HG03066 (cell line): Measurements from ENCODE around the gene GRIN2B.

Experiments
- ATAC-seq: cut with Tn5 transposase; IDR thresholded peaks from one replicate; pipeline ENCODE4 v1.9.1; 2021; ENCODE audit warnings: low read depth; ENCODE audit not compliant: unreplicated experiment

Gene GRIN2B

DNA sequence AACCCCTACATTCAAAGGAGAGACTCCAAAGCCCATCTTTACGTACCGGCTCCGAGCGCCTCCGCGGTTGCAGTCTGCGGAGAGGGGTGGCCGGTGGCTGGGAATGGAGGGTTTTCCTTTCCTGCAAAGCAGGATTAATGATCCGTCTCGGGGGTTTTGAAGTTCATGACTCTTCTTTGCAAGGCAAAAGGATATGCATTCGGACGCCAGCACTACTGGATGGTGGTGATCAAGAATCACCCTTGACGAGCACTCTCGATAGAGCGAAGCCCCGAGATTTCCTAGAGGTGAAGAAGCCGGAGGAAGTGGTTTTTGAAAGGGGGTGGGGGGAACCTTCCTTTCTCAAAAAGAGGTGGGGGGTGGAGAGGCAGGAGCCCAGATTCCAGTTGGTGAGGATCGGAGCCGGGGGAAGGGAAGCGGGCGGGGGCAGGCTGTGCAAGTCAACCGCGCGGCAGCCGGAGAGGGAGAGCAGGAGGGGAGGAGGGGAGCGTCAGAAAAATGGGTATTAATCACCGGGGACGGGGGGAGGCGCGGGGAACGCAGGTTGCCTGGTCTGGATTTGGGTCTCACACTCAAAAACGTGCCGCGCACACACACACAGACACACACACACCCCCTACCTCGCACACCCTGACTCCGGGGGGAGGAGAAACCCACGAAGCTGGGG is at the start of gene GRIN2B:
Gene GRIN2B (minus strand): TSS at position 307 of the 667 bp plus-strand sequence. CDS start 115,394 bp downstream, outside the sequence.
- no peak for ATAC-seq

DNA sequence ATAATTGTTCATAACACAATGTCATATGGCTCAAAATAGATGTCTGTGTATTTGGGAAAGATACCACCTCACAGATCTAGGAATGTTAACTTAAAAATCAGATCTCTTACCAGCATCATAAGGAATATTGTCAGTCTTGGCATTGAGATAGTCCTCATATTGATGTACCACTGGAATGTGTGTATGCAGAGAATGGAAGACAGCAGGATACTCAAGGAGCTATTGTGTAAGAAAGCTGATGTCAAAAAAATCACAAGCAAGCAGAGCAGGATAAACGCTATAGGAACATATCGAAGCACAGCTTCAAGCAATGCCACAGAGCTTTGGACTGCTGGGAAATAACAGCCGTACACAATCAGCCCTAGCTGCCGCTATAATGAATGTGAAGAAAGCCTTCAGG is 45.1 kb upstream of the GRIN2B start:
- ATAC-seq: no peak

DNA sequence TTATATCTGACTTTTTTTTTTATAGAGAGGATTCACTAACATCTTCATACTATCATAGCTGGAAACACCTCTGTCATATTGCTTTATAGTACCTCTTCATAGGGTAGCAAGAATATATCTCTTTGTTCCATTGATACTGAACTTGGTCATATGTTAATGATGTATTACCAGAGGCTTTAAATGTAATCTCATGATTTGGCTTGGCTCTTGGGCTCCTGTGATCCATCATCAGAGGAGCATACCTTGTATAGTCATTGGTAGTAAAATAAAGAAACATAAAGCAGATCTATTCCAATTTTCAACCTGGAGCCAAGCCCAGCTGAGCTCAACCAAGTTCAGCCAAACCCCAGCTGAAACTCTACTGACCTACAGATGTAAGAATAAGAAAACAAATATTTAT is 43.2 kb upstream of the GRIN2B start:
- no peak for ATAC-seq

DNA sequence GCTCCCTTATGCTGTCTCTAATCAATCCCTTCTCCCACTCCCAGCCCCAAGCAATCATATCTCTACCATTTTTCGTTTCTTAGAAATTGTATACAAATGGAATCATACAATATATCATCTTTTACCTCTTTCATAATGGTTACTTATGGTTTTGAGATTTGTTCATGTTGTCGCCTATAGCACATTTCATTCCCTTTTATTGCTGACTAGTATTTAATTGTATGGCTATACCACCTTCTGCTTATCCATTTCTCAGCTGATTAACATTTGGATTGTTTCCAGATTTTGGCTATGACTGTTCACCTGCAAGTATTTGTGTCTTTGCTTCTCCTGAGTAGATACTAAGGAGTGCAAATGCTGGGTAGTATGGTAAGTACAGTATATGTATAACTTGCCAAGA is 36.7 kb upstream of the GRIN2B start:
- no peak for ATAC-seq

DNA sequence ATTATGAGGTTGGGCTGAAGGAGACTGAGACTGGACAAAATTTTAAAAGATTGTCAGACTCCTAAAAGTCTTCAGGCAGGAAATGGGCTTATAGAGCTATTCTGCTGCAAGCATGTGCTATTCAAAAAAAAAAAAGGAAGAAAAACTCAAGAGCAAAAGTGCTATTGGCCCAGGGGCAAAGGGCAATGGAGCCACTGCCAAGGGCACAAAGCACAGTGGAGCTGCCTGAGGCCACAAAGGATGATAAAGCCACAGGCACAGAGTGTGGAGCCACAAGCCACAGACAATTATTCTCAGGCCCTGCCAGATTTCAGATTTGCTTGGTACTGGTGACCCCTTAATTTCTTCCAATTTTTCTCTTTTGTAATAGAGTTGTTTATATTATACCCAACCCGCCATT is 29.6 kb upstream of the GRIN2B start:
- ATAC-seq: no peak

DNA sequence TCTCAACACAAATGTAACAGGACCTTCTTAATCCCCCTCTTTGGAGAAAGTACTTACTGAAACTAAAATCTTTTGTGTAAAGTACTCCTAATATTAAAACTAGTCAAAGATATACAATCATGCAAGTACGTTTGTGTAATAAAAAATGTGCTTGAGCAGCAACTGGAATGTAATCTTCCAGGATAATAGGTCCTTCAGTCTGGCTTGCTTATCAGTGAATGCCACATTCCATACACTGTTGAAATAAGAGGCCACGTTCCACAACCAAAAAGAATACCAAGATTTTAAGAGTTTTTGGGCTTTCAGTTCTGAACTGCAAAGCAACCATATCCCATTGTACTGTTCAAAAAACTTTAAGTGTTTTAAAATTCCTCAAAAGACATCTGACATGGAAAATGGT is 26.2 kb upstream of the GRIN2B start:
- ATAC-seq: no peak

DNA sequence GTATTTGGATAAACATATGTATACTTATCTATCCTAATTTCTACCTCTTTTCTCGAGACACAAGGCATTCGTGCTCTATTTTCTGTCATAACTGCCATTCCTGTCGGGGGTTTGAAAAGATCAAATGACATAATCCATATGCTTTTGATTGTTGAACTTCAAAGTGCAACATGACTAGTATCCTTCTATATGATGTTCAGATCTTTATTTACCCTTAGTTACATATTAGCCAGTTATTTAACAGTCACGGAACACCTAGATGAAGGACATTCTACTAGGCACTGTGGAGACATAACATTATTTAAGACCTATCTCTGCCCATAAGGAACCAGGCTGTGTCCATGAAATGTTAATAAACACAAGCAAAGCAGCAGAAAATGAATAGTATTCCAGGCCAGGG is 11.2 kb upstream of the GRIN2B start:
- ATAC-seq: no peak

DNA sequence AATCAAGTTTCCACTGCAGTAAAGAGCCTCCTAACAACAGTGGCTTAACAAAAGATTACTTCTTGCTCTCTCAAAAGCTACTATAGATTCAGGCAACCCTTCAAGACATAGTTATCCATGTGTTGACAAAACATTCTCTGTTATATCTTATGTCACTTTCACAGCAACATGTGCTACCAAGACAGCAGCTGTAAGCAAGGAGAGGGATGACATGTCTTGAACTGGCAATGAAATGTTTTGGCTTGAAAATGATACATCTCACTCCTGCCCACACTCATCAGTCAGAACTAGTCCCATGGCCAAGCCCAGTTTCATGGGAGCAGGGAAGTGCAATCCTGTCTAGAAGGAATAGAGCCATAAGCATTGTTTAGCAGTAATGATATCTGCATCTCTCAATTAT is 10.7 kb upstream of the GRIN2B start:
- no peak for ATAC-seq

DNA sequence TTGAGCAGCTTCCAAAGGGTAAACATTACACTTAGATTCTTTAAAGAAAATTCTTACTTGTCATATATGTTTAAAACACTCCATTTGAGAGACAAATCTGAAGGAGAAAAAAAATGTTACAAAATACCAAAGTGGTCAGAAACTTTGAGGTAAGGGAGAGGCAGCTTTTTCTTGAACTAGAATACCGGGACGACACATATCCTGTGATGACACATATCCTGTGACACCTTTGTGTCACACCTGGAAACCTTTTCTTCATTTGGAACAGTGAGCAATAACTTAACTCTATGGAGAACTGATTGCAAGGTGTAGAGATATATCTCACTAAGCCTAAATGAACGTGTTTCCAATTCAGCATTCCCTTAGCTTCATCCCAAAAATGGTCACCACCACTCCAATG is 4.6 kb upstream of the GRIN2B start:
- no peak for ATAC-seq

DNA sequence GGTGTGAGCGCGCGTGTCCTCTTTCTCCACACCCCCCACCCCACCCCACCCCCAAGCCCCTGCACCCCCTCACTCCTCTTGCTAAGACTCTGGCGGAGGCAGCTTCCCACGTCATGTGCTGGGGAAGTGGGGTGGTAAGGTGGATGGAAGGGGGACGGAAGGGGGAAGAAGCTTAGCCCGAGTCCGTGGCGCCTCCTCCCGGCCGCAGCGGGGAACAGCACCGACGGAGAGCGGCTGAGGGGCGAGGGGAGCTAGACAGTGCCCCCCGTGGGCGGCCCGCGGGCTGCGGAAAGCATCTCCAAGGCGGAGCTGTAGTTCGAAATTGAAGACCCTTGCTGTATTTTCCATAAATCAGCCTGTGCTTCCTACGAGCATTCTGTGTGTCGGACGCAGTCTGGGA is 588 bp upstream of the GRIN2B start:
- ATAC-seq: no peak

DNA sequence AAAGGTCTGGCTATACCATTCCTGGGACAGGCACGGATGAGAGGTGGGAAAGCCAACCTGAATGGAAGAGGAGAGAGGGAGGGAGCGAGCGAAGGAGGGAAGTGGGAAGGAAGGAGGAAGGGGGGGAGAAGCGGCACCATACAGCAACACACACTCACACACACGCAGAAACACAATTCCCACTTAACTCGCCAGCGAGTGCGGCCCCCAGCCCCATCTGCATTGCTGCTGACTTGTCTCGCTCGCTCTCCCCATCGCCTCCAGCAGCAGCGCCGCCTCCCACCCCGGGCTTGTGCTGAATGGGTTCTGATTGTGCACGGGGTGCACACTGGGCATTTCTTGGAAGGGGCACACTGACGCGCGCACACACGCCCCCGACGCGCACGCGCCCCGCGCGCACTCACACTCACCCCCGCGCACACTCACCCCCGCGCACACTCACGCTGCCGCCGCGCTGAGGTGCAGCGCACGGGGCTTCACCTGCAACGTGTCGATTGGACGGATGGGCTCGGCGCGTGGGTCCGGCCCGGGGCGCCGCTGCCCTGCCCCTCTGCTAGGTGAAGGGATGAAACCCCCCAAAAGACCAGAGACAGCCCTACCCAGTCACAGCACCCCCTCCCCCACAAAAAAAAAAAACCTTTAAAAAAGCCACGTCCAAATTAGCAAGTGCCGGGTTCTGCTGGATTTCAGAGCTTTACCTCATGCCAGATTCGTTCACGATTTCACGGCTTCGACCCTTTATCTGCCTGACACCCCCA is 685 bp downstream of the GRIN2B start:
- no peak for ATAC-seq

DNA sequence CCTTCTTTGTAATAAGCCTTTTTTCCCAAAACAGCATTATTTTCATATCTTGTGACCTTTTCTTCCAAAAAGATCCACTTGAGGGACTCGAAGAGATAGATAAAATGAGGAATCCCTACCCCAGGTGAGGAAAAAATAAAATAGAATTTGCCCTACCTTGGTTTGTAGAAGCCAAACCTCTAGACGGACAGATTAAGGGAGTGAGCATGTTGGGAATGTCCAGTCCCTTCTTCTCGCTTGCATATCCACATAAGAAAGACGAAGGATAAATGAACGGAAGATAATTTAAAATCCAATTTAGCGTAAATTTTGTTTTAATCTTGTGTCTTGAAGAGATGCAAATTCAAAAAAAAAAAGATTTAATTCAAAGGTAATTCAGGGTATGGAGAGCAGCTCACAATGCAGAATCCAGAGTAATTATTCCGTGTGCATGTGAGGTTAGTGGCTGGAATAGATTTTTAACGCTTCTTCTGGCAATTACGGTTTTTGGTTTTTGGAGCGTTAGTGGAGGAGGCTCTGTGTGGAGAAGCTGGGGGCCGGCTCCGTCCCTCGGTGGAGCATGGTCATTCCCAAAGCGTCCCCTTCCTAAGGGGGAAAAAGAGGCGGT is 1.5 kb downstream of the GRIN2B start:
- no peak for ATAC-seq

DNA sequence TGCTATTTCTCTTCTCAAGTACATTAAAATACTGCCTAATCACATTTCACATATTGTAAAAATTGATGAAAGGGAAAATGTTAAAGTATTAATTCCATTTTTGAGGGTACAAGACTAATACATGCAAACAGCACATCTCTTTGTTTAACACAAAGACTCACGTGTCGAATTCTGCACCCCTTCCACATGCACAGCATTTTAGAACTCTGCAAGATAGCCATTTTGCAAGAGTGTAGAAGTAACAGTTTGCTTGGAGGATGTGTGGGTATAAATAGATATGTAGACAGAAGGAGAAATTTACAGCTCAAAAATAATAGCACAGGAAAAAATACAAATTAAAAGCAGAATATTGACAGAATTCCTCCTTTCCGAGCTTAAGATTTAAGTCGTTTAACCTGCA is 2.5 kb downstream of the GRIN2B start:
- ATAC-seq: no peak

DNA sequence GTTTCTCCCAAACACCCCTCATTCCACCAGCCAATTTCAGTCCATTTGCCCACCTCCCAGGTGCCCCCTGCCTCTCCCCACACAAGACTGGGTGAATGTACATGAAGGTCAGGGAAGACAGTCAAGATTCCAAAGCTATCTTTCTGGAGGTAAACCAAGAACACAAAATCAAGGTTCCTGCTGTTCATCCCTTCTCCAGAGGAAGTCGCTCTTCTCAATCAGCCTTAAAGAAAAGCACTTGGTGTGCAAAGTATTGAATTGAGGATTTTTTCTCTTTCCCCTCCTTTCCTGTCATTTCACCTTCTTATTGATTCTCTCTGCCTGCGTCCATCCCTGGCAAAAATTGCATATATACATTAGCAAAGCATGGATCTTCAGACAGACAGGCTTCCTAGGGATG is 4.5 kb downstream of the GRIN2B start:
- ATAC-seq: no peak

DNA sequence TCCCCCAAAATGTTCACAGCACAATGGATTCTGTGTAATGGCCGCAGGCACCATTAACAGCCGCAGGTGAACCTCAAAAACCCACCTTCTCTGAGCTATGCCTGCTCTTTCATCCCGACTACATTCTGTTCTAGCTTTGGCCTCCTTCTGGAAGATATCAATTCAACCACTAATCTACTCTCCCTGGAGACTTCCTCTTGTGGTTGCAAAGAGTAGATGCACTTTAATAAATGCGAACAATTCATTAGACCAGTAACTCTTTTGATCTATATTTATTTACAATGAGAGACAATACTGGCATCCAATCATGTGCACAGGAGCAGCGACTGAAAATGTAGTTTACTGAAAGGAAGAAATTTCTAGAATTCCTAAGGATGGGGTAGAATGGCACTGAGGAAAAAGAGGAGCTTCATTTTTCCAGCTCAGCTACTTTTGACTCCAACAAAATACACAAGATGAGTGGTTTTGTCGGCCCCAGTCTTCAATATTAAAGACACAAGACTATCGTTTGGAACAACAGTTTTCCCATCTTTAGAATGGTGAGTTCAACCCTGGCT is 5.3 kb downstream of the GRIN2B start:
- no peak for ATAC-seq

DNA sequence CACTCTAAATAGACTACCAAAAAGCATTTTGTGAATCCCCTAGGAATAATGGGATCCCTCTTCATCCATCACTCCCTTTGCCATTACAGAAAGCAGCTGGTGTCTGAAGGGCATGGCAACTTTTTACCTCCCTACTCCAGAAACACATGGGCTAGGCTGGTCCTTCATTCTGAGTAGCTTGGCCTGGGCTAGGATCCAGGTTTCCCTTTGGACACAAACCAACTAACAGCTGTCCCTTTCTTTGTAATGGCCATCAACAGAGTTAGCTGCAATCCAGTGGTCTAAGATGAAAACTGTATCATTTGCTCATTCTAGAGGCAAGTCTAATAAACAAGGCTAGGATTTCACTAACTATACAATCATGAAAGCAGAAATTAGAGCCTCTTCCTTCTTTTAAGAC is 7.4 kb downstream of the GRIN2B start:
- ATAC-seq: no peak

DNA sequence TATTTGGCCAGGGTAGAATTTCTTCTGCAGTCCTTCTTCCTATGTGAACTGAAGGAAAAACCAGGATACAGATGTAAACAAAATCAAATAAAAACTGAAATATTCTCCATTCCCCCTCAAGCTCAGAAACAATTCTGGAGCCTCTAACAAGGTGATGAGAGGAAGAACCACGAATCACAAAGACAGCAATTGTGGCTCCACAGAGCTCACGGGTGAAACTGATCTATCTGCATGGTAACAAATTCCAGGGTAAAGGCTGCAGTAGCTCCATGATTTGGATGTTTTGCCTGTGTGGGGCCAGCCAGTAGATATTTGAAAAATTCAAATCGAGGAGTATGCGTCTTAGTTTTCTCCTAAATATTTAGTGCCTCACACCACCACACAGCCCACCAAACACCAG is 10.6 kb downstream of the GRIN2B start:
- ATAC-seq: no peak

DNA sequence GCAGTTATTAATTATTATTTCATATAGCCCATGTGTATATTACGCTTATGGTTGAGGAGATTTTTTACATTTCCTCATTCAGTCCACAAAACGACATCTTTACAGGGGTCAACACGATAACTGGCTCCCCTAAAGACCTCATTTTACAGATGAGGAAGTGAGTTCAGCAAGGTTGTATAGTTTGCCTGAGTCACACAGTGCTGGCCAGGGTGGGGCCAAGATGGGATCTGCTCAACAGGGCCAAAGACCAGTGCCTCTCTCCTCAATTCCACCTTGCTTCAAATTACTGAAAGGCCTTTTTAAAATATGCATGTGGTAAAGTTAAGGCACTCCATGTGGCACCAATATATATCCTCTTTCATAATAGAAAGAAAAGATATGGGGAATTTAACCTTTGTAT is 13.1 kb downstream of the GRIN2B start:
- ATAC-seq: no peak

DNA sequence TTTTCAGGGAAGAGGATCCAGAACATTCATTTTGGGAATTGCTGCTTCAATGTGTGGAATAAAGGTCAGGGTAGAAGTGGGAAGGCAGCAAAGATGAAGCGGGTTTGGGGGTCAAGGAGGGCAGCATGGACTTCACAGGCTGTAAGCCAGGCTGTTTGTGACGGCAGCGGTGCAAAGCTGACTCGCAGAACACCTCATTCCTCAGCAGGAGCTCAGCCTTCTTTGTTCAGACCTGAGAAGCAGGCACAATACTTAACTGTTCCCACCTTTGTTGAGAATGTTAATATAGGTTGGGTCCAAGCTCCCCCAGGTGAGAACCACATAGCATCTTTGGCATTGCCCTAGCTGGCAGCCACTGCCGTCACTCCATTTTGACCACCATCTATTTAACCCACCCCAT is 16.7 kb downstream of the GRIN2B start:
- ATAC-seq: no peak

DNA sequence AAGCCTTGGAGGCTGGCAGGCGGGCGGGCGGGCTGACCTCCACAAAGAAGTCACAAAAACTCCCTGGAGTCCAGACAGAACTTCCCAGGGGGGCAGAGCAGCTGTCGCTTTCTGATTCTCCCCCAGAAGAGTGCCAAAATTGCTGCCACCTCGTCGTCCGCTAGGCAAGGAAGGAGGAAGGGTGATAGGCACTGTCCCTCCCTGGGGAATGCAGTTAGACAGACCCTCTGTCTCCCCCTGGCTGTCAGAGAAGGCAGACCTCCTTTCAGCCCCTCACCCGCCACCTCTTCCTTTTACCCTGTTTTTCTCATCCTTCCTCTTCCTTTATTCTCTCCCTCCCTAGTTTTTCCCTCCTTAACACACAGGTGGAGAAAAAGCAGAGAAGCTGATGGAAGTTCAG is 18.7 kb downstream of the GRIN2B start:
- no peak for ATAC-seq

DNA sequence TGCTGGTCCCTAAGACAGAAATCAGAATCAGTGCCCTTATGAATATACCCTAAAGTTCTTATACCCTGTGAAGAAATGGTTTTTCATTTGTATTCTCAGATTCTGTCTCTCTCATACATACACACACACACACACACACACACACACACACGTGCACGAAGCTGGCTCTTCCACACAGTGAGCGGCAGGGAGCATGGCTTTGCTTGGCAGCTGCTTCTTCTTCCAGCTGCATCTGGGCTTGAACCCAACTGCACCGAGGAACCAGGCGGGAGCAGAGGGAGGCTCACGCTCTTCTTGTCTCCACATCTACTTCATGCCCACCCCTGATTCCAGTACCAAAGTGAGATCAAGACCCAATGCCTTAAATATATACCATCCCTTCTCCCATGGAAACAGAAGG is 19.4 kb downstream of the GRIN2B start:
- ATAC-seq: no peak
